GM12878 (cell line): Measurements from ENCODE around the gene TTLL13. TPM values are rescaled to one million over a fixed set of nuclear protein-coding genes. Genes with fewer than 3 reads are reported as not detected.

Experiments used
- ATAC-seq: fragments of 200-7000 bp; cut with Tn5 transposase; 3 replicates; pipeline ENCODE4 v1.9.1; 2020; ENCODE audit warnings: mild to moderate bottlenecking, moderate library complexity
- BruUV-seq: library from RNA; stranded (reverse); fragments of 400-500 nt; replicated peaks from 2 replicates; lab custom pipeline; 2021; lab: Mats Ljungman, UMichigan
- CTCF ChIA-PET: fragments of 300-600 bp; sonication (Branson Sonifier 250); formaldehyde crosslinking; extraction: SDS; loops from one replicate; lab custom pipeline; 2021; ENCODE audit warnings: inconsistent platforms; lab: Yijun Ruan, JAX
- POLR2A ChIA-PET: fragments of 350-600 bp; formaldehyde crosslinking; extraction: SDS; loops from one replicate; lab custom pipeline; 2021; ENCODE audit warnings: inconsistent platforms; lab: Charles Lee
- RAD21 ChIA-PET: fragments of 300-600 bp; sonication (Branson Sonifier 250); formaldehyde crosslinking; loops from one replicate; lab custom pipeline; 2023; ENCODE audit warnings: antibody characterized with exemption; ENCODE audit not compliant: unreplicated experiment; lab: Charles Lee
- SMC1A ChIA-PET: fragments of 300-600 bp; sonication (Branson Sonifier 250); formaldehyde crosslinking; loops from one replicate; lab custom pipeline; 2023; ENCODE audit not compliant: unreplicated experiment, uncharacterized antibody; lab: Charles Lee
- DNase-seq: peaks from one replicate; pipeline ENCODE4 v3.0.0-alpha.2; 2011; ENCODE audit warnings: low read depth, low spot score
- FAIRE-seq: peaks from 3 replicates; lab custom pipeline; 2011; peaks lifted over from hg19 to GRCh38; lab: Jason Lieb, UNC
- H2AFZ ChIP-seq: 2 replicates; pipeline ENCODE4 v1.6.0; 2011; ENCODE audit warnings: low read depth, low read length, control low read depth; ENCODE audit not compliant: control insufficient read depth
- H3K27ac ChIP-seq: 2 replicates; pipeline ENCODE4 v1.5.1; 2011; ENCODE audit warnings: control low read depth; ENCODE audit not compliant: control insufficient read depth, insufficient read depth
- H3K27me3 ChIP-seq, 2 experiments: replicated peaks in 1 of 2; 2 replicates each; pipeline versions ENCODE4 v1.6.0 to v1.6.1; 2011; ENCODE audit warnings: low read length in 1 of 2; ENCODE audit not compliant: control insufficient read depth in 2 of 2, insufficient read depth in 2 of 2
- H3K36me3 ChIP-seq, 2 experiments: 2 replicates each; pipeline ENCODE4 v1.5.1; 2011; ENCODE audit warnings: low read length in 1 of 2; ENCODE audit not compliant: control insufficient read depth in 2 of 2, insufficient read depth in 2 of 2
- H3K4me1 ChIP-seq: 2 replicates; pipeline ENCODE4 v1.6.1; 2011; ENCODE audit warnings: mild to moderate bottlenecking, low read length, moderate library complexity, mixed read lengths; ENCODE audit not compliant: control insufficient read depth, insufficient read depth
- H3K4me2 ChIP-seq: 2 replicates; pipeline ENCODE4 v1.6.0; 2011; ENCODE audit warnings: control low read depth; ENCODE audit not compliant: control insufficient read depth, insufficient read depth
- H3K4me3 ChIP-seq: fragments of 200-600 bp; sonication (generic); 2 replicates; pipeline ENCODE4 v1.5.1; 2016
- H3K79me2 ChIP-seq: 2 replicates; pipeline ENCODE4 v1.6.0; 2011; ENCODE audit warnings: low read length; ENCODE audit not compliant: control insufficient read depth, insufficient read depth
- H3K9ac ChIP-seq: 2 replicates; pipeline ENCODE4 v1.8.0; 2011; ENCODE audit warnings: low read length, control low read depth, mixed read lengths; ENCODE audit not compliant: control insufficient read depth, insufficient read depth
- H3K9me3 ChIP-seq: replicated peaks from 3 replicates; pipeline ENCODE4 v1.5.1; 2011; ENCODE audit warnings: mild to moderate bottlenecking, low read length; ENCODE audit not compliant: control insufficient read depth, insufficient read depth
- H4K20me1 ChIP-seq: 2 replicates; pipeline ENCODE4 v1.6.0; 2011; ENCODE audit not compliant: control insufficient read depth, insufficient read depth
- LARP7 ChIP-seq: fragments of 450-650 bp; IDR thresholded peaks from 2 replicates; pipeline ENCODE4 v1.6.1; 2017; ENCODE audit warnings: mild to moderate bottlenecking
- SMARCA5 ChIP-seq: fragments of 450-650 bp; IDR thresholded peaks from 2 replicates; pipeline ENCODE4 v1.6.1; 2017; ENCODE audit warnings: mild to moderate bottlenecking
- TCF12 ChIP-seq: IDR thresholded peaks from 2 replicates; pipeline ENCODE4 v1.6.1; 2011; ENCODE audit warnings: low read depth, mild to moderate bottlenecking, low read length
- ZNF687 ChIP-seq: fragments of 450-650 bp; IDR thresholded peaks from 2 replicates; pipeline ENCODE4 v1.6.1; 2017; ENCODE audit warnings: mild to moderate bottlenecking, moderate library complexity
- WGBS: methylation state at CpG from one replicate; pipeline ENCODE4 v1.1.6; 2016; ENCODE audit warnings: low lambda C conversion rate; ENCODE audit not compliant: insufficient replicate concordance, insufficient coverage; ENCODE audit errors: missing lambda C conversion rate; 5-methylcytosine and 5-hydroxymethylcytosine counted together
- in situ Hi-C: fragments of 300-500 bp; cut with MboI; formaldehyde crosslinking; loops from 9 replicates; pipeline ENCODE4 v1.14.3; 2018; ENCODE audit warnings: mixed read lengths
- intact Hi-C: fragments of 100-400 bp; cut with micrococcal nuclease; formaldehyde crosslinking; loops from one replicate; pipeline ENCODE4 v1.14.2; 2022; ENCODE audit not compliant: unreplicated experiment
- polyA plus RNA-seq, 11 experiments: library from polyadenylated mRNA; depleted of rRNA in 4 of 11; unstranded in 6 of 11; stranded (reverse) in 5 of 11; fragments of >200 nt; fragmentation: Nextera tagmentation in 4 of 11; fragmentation: Illumina TruSeq in 1 of 11; extraction: Ambion mirVana in 4 of 11; extraction: Trizol in 1 of 11; gene quantifications; 1 replicate in 1 of 11; 2 replicates in 10 of 11; pipeline versions ENCODE4 v1.2.1 to v1.2.3, GENCODE V29; 2011 to 2016; ENCODE audit warnings: inconsistent platforms in 2 of 11, missing spikeins in 2 of 11, low read depth in 1 of 11
- total RNA-seq, 4 experiments: library from RNA; depleted of rRNA in 3 of 4; stranded (reverse); fragments of >200 nt in 3 of 4; fragmentation: Illumina TruSeq in 1 of 4; extraction: Trizol in 1 of 4; gene quantifications; 2 replicates each; pipeline versions ENCODE4 v1.2.1 to v1.2.3, GENCODE V29; 2013 to 2021

The TTLL13 gene
- total and polyA plus RNA-seq, 10 of the 15 experiments (the other 5 are each of a cell fraction or from before 2014, with no cell fraction given) = 0.03 to 0.32 (median 0.13) TPM; not detected in 1

- no peak for TF ChIP-seq TCF12
- TF ChIP-seq LARP7 = no peak
- TF ChIP-seq ZNF687 = no peak
- no peak for TF ChIP-seq SMARCA5
- no peaks in the 10 kb centered on the region for H4K20me1 ChIP-seq
- H3K27me3 ChIP-seq = no peaks in the 10 kb centered on the region
- H3K27ac ChIP-seq = no peak overlapping the region
- no peaks in the 10 kb centered on the region for H3K9me3 ChIP-seq
- intact Hi-C loops (no loop called here), in situ Hi-C loops (no loop called here)
- ChIA-PET RAD21 (interaction anchor here (1.1 kb wide), 1 partner anchor 10 kb away, joined by 3 read pairs; the partner anchor contains the start of genes CIB1 and GDPGP1), POLR2A (interaction anchor here (0.7 to 1.1 kb wide), 3 partner anchors 10 to 1225 kb away, joined by 3 to 9 read pairs (median 4); partner anchors contain the start of genes CIB1 and GDPGP1), SMC1A (no interaction called here), CTCF (interaction anchor here (0.6 kb wide), 1 partner anchor 43 kb away, joined by 3 read pairs; no protein-coding TSS in a partner anchor)
- no peak overlapping the region for H3K4me3 ChIP-seq
- ATAC-seq = no peak
- no peaks in the 10 kb centered on the region for H3K79me2 ChIP-seq
- H3K36me3 ChIP-seq = peaks cover 0 to 2% of the 10 kb centered on the region in 2 experiments; a peak in 2 of 4 replicates
- no peak overlapping the region for H3K9ac ChIP-seq
- BruUV-seq = no TSS peak
- WGBS = 88% methylated on average over 10 of the region's 10 CpGs
- no peaks in the 10 kb centered on the region for H3K4me1 ChIP-seq
- H3K4me2 ChIP-seq = no peak overlapping the region
- H2AFZ ChIP-seq = no peak overlapping the region
- DNase-seq = no peak
- FAIRE-seq = no peak
Observed at GRCh38 chr15:90243943-90244639, 5.3 kb upstream of the TTLL13 start.
